DOHH2 (cell line): Measurements from ENCODE around the gene CLRN3.

Experiments
- H3F3A ChIP-seq: fragments of 200-600 bp; sonication (generic), shearing (Covaris generic); 2 replicates; pipeline ENCODE4 v1.6.0; 2016; ENCODE audit warnings: antibody characterized with exemption, mild to moderate bottlenecking; ENCODE audit not compliant: control insufficient read depth, insufficient read depth
- H3K27ac ChIP-seq: fragments of 200-600 bp; sonication (generic); 2 replicates; pipeline ENCODE4 v1.5.1; 2014; ENCODE audit warnings: low read depth, mild to moderate bottlenecking, low read length, moderate library complexity
- H3K27me3 ChIP-seq: fragments of 200-600 bp; sonication (generic); 2 replicates; pipeline ENCODE4 v1.6.1; 2014; ENCODE audit warnings: mild to moderate bottlenecking, low read length, mixed read lengths; ENCODE audit not compliant: control insufficient read depth
- H3K36me3 ChIP-seq: fragments of 200-600 bp; sonication (generic); 2 replicates; pipeline ENCODE4 v1.6.1; 2014; ENCODE audit warnings: mild to moderate bottlenecking, low read length, moderate library complexity, mixed read lengths; ENCODE audit not compliant: control insufficient read depth
- H3K4me1 ChIP-seq: fragments of 200-600 bp; sonication (generic); 2 replicates; pipeline ENCODE4 v1.6.1; 2014; ENCODE audit warnings: mild to moderate bottlenecking, low read length, mixed read lengths; ENCODE audit not compliant: control insufficient read depth
- H3K4me2 ChIP-seq: fragments of 200-600 bp; sonication (generic); 2 replicates; pipeline ENCODE4 v1.6.0; 2014; ENCODE audit warnings: mild to moderate bottlenecking, low read length, moderate library complexity
- H3K4me3 ChIP-seq: fragments of 200-600 bp; sonication (generic); 2 replicates; pipeline ENCODE4 v1.5.1; 2014; ENCODE audit warnings: mild to moderate bottlenecking, low read length, mixed read lengths
- H3K79me2 ChIP-seq: fragments of 200-600 bp; sonication (generic); 2 replicates; pipeline ENCODE4 v1.6.1; 2014; ENCODE audit warnings: mild to moderate bottlenecking, low read length, mixed read lengths; ENCODE audit not compliant: control insufficient read depth
- H3K9me2 ChIP-seq: fragments of 200-600 bp; sonication (generic); replicated peaks from 2 replicates; pipeline ENCODE4 v1.6.1; 2014; ENCODE audit warnings: mild to moderate bottlenecking, low read length, mixed read lengths; ENCODE audit not compliant: control insufficient read depth
- H3K9me3 ChIP-seq: fragments of 200-600 bp; sonication (generic); 2 replicates; pipeline ENCODE4 v1.6.1; 2014; ENCODE audit warnings: antibody characterized with exemption, low read length, mixed read lengths; ENCODE audit not compliant: control insufficient read depth, insufficient read depth
- H4K20me1 ChIP-seq: fragments of 200-600 bp; sonication (generic); 2 replicates; pipeline ENCODE4 v1.6.0; 2014; ENCODE audit warnings: low read depth, mild to moderate bottlenecking, antibody characterized with exemption, low read length, moderate library complexity; ENCODE audit not compliant: control insufficient read depth, insufficient read depth
- EZH2phosphoT487 ChIP-seq: fragments of 200-600 bp; sonication (generic); IDR thresholded peaks from 2 replicates; pipeline ENCODE4 v1.6.1; 2017; ENCODE audit warnings: borderline replicate concordance, mild to moderate bottlenecking, antibody characterized with exemption, low read length, moderate library complexity, mixed read lengths
- TF ChIP-seq, protein P1 (sequence below): fragments of 200-600 bp; sonication (generic); IDR thresholded peaks from one replicate; pipeline ENCODE4 v1.5.1; 2014; ENCODE audit warnings: antibody characterized with exemption, mild to moderate bottlenecking, low read depth, low read length; ENCODE audit not compliant: poor library complexity, severe bottlenecking

Gene CLRN3

DNA sequence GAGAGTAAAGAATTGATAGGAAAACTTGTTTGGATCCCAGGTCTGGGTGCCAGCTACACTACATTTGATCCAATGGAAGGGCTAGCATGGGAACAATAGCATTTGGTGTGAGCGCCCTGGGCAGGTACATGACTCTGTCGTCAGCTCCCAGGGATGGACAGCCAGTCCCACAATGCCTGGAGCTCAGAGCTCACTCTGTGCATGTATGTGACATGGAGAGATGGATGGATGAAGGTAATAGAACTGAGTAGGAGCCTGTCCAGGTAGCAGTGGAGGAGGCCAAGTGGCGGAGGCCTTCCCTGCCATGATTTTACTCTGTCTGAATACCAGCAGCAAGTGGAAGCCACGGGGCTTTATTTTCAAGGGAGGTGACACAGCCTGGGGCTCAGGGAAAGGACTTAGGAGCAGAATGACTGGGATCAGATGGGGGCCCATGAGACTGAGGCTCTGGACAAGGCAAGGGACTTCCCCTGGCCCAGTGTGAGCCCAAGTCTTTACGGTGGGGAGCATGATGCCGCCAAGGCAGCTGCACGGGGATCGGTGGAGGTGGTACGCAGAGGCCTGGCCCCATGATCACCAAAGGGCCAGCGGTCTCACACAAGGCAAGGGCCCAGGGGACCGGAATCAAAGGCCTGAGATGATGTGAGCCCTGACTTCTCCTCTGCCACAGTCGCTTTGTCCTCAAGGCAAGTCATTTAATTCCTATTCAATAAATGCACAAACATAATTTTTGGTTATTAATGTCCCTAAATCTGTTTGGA lies 20.0 kb upstream of the CLRN3 start:
- Histone ChIP-seq H3K27me3 (no peaks in the 10 kb centered on the region), H3K27ac (no peak overlapping the region), H3K9me3 (no peaks in the 10 kb centered on the region), H3F3A (no peaks in the 10 kb centered on the region), H4K20me1 (no peaks in the 10 kb centered on the region), H3K4me3 (no peak overlapping the region), H3K4me2 (no peak overlapping the region), H3K9me2 (no peaks in the 10 kb centered on the region), H3K79me2 (no peaks in the 10 kb centered on the region), H3K4me1 (no peaks in the 10 kb centered on the region), H3K36me3 (no peaks in the 10 kb centered on the region)
- TF ChIP-seq, protein P1, sequence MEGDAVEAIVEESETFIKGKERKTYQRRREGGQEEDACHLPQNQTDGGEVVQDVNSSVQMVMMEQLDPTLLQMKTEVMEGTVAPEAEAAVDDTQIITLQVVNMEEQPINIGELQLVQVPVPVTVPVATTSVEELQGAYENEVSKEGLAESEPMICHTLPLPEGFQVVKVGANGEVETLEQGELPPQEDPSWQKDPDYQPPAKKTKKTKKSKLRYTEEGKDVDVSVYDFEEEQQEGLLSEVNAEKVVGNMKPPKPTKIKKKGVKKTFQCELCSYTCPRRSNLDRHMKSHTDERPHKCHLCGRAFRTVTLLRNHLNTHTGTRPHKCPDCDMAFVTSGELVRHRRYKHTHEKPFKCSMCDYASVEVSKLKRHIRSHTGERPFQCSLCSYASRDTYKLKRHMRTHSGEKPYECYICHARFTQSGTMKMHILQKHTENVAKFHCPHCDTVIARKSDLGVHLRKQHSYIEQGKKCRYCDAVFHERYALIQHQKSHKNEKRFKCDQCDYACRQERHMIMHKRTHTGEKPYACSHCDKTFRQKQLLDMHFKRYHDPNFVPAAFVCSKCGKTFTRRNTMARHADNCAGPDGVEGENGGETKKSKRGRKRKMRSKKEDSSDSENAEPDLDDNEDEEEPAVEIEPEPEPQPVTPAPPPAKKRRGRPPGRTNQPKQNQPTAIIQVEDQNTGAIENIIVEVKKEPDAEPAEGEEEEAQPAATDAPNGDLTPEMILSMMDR, result no peak
- TF ChIP-seq EZH2phosphoT487, result no peak

DNA sequence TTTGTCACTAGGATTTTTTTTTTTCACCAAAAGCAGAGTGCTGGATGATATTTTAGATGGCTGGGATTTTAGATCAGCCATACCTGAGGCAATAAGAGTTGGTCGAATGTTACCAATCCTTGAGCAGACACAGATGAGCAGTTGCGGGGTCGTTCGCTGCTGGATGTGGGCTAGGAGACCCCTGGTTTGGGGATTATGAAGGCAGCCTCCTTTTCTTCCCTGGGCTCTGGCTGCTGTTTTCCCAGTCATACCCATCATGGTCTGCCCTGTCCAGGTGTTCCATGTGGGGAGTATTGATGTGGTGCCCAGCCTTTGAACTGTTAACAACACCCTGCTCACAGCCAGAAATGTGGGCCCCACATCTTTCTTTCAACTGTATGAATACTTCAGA lies 19.1 kb upstream of the CLRN3 start:
- TF ChIP-seq EZH2phosphoT487, result no peak
- TF ChIP-seq, protein P1, result no peak
- Histone ChIP-seq H3K79me2 (no peaks in the 10 kb centered on the region), H3K9me2 (no peaks in the 10 kb centered on the region), H3K36me3 (no peaks in the 10 kb centered on the region), H3K4me1 (no peaks in the 10 kb centered on the region), H3F3A (no peaks in the 10 kb centered on the region), H3K9me3 (no peaks in the 10 kb centered on the region), H3K27ac (no peak overlapping the region), H3K4me2 (no peak overlapping the region), H3K4me3 (no peak overlapping the region), H3K27me3 (no peaks in the 10 kb centered on the region), H4K20me1 (no peaks in the 10 kb centered on the region)

DNA sequence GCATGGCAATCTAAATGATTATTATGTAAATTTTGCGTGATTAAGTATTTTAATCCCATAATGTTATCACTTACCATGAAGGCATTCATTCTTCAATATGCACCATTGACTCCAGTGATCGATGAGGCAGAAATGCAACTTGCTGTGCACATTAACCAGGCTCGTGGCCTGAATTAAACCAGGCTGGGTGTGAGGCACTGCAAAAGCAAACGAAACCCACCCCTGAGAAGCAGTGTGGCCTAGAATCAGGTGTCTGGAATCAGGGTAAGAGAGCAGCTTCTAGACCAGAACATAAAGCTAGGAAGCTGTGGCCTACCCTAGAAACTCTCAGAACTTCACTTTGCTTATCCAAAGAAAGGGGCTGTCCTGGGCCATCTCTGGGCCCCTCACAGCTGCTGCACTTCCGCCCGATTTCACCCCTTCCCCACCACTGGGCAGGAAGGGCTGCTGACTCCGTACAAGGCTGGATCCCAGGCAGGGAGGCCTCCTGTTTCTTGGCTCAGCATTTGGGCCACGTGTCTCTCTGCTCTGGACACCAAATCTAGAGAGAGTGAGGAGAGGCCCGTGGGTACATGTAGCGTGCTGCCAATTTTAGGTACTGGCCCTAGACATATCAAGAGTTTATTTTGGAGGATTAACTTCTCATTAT lies 18.6 kb upstream of the CLRN3 start:
- Histone ChIP-seq H3K4me2 (no peak overlapping the region), H3K79me2 (no peaks in the 10 kb centered on the region), H3K36me3 (no peaks in the 10 kb centered on the region), H4K20me1 (no peaks in the 10 kb centered on the region), H3K4me3 (no peak overlapping the region), H3K27ac (no peak overlapping the region), H3K9me3 (no peaks in the 10 kb centered on the region), H3K9me2 (no peaks in the 10 kb centered on the region), H3K27me3 (no peaks in the 10 kb centered on the region), H3K4me1 (no peaks in the 10 kb centered on the region), H3F3A (no peaks in the 10 kb centered on the region)
- TF ChIP-seq EZH2phosphoT487, result no peak
- TF ChIP-seq, protein P1, result no peak
